PC-3 (cell line): Measurements from ENCODE around the gene C12orf76. TPM values are rescaled to one million over a fixed set of nuclear protein-coding genes. Genes with fewer than 3 reads are reported as not detected.

ENCODE experiments used
- ATAC-seq: fragments of 200-7000 bp; cut with Tn5 transposase; 2 replicates; pipeline ENCODE4 v1.9.1; 2020; ENCODE audit warnings: mild to moderate bottlenecking, moderate library complexity
- BruUV-seq: library from RNA; stranded (reverse); fragments of 400-500 nt; replicated peaks from 2 replicates; lab custom pipeline; 2021; lab: Mats Ljungman, UMichigan
- CTCF ChIA-PET: fragments of 300-600 bp; sonication (Branson Sonifier 250); formaldehyde crosslinking; loops from one replicate; lab custom pipeline; 2022; ENCODE audit warnings: antibody characterized with exemption; lab: Charles Lee
- POLR2A ChIA-PET: fragments of 300-600 bp; sonication (Branson Sonifier 250); formaldehyde crosslinking; loops from one replicate; lab custom pipeline; 2022; ENCODE audit warnings: antibody characterized with exemption; ENCODE audit not compliant: unreplicated experiment; lab: Charles Lee
- DNase-seq: peaks from one replicate; pipeline ENCODE4 v3.0.0-alpha.2; 2015
- H2AFZ ChIP-seq: fragments of 300-600 bp; sonication (generic); 2 replicates; pipeline ENCODE4 v1.6.0; 2016; ENCODE audit warnings: antibody characterized with exemption, low read length
- H3F3A ChIP-seq: fragments of 300-600 bp; sonication (generic); one replicate; pipeline ENCODE4 v1.6.0; 2017; ENCODE audit warnings: antibody characterized with exemption, low read length, control low read depth, mild to moderate bottlenecking; ENCODE audit not compliant: unreplicated experiment
- H3K27ac ChIP-seq: fragments of 300-600 bp; sonication (generic); 2 replicates; pipeline ENCODE4 v1.5.1; 2016; ENCODE audit warnings: mild to moderate bottlenecking, low read length
- H3K27me3 ChIP-seq: fragments of 300-600 bp; sonication (generic); 2 replicates; pipeline ENCODE4 v1.6.1; 2016; ENCODE audit warnings: low read length, mixed read lengths
- H3K36me3 ChIP-seq: fragments of 300-600 bp; sonication (generic); 2 replicates; pipeline ENCODE4 v1.6.1; 2016; ENCODE audit warnings: low read depth, mixed run types, low read length, mixed read lengths
- H3K4me1 ChIP-seq: fragments of 300-600 bp; sonication (generic); 2 replicates; pipeline ENCODE4 v1.5.1; 2016; ENCODE audit warnings: low read length; ENCODE audit not compliant: insufficient read depth
- H3K4me2 ChIP-seq: fragments of 300-600 bp; sonication (generic); 2 replicates; pipeline ENCODE4 v1.6.0; 2016; ENCODE audit warnings: low read length
- H3K4me3 ChIP-seq: fragments of 300-600 bp; sonication (generic); 2 replicates; pipeline ENCODE4 v1.5.1; 2016; ENCODE audit warnings: mild to moderate bottlenecking, low read length, mixed read lengths
- H3K79me2 ChIP-seq: fragments of 300-600 bp; sonication (generic); 2 replicates; pipeline ENCODE4 v1.6.1; 2017; ENCODE audit warnings: low read length, mixed read lengths
- H3K9ac ChIP-seq: fragments of 300-600 bp; sonication (generic); 2 replicates; pipeline ENCODE4 v1.6.0; 2016; ENCODE audit warnings: mild to moderate bottlenecking, low read length
- H3K9me2 ChIP-seq: fragments of 300-600 bp; sonication (generic); replicated peaks from 2 replicates; pipeline ENCODE4 v1.6.1; 2016; ENCODE audit warnings: mixed run types, low read length, mixed read lengths
- H3K9me3 ChIP-seq: fragments of 300-600 bp; sonication (generic); 2 replicates; pipeline ENCODE4 v1.6.1; 2016; ENCODE audit warnings: low read length, mixed read lengths
- H4K20me1 ChIP-seq: fragments of 300-600 bp; sonication (generic); 2 replicates; pipeline ENCODE4 v1.6.1; 2016; ENCODE audit warnings: low read length, mixed read lengths
- EZH2 ChIP-seq: fragments of 300-600 bp; sonication (generic); IDR thresholded peaks from one replicate; pipeline ENCODE4 v1.6.1; 2017; ENCODE audit warnings: antibody characterized with exemption, mild to moderate bottlenecking, low read length; ENCODE audit not compliant: unreplicated experiment
- EZH2phosphoT487 ChIP-seq: fragments of 300-600 bp; sonication (generic); IDR thresholded peaks from 2 replicates; pipeline ENCODE4 v1.6.1; 2018; ENCODE audit warnings: mild to moderate bottlenecking, antibody characterized with exemption, low read length, borderline replicate concordance
- intact Hi-C: fragments of 100-400 bp; cut with micrococcal nuclease; formaldehyde crosslinking; loops from 2 replicates; pipeline ENCODE4 v1.9.0; 2023
- total RNA-seq: library from RNA; depleted of rRNA; stranded (reverse); fragments of >200 nt; gene quantifications from 2 replicates; pipeline ENCODE4 v1.2.3, GENCODE V29; 2014
- TF ChIP-seq, protein P1 (sequence below): fragments of 300-600 bp; sonication (generic); conservative IDR thresholded peaks from 2 replicates; pipeline ENCODE4 v1.5.1; 2017; ENCODE audit warnings: antibody characterized with exemption, low read depth, mild to moderate bottlenecking, low read length

The C12orf76 gene
- total RNA-seq, 1 experiment from 2014 or later = 6.7 TPM

DNA sequence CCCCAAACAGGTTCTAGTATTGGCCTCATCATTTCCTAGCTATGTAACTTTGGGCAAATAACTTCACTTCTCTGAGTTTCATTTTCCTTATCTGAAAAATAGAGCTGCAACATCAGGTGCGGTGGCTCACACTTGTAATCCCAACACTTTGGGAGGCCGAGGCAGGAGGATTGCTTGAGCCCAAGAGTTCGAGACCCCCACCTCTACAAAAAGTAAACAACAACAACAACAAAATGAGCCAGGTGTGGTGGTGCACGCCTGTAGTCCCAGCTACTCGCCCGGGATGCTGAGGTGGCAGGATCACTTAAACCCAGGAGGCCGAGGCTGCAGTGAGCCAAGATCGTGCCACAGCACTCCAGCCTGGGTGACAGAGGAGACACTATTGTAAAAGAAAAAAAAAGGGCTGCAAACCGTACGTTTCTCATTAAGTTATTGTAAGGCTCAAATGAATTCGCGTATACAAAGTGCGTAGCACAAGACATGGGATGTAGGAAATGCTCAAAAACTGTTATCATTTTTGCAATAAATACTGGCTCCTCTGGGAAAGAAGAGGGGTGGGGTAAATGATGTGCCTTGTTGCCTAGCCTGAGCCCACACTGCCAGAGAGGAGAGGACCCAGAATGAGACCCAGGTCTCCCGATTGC is 903 bp downstream of the C12orf76 start:
- no peak overlapping the region for H3K27ac ChIP-seq
- H3K36me3 ChIP-seq = peaks cover under 1% of the 10 kb centered on the region; the same call in 1 of the 2 replicates
- no TSS peak for BruUV-seq
- H3K9me3 ChIP-seq = no peaks in the 10 kb centered on the region
- ATAC-seq (no peak), DNase-seq (no peak)
- H3K4me1 ChIP-seq = peaks cover 17% of the 10 kb centered on the region; the same call in 1 of the 2 replicates
- intact Hi-C loops = loop anchor here (5.0 kb wide), 1 partner anchor 355 kb away; the partner anchor contains the start of gene ANAPC7
- H3K79me2 ChIP-seq = peaks cover 36% of the 10 kb centered on the region
- peak overlapping the region; percentile 92 for H3K4me2 ChIP-seq
- H3K9ac ChIP-seq = peak overlapping the region; percentile 75
- POLR2A ChIA-PET = no interaction called here
- H3K4me3 ChIP-seq = peak overlapping the region; percentile 87
- no peak for TF ChIP-seq EZH2phosphoT487
- no peaks in the 10 kb centered on the region for H3K9me2 ChIP-seq
- CTCF ChIA-PET = no interaction called here
- H3K27me3 ChIP-seq = no peaks in the 10 kb centered on the region
- no peaks in the 10 kb centered on the region for H4K20me1 ChIP-seq
- no peaks in the 10 kb centered on the region for H3F3A ChIP-seq
- H2AFZ ChIP-seq = peak overlapping the region; percentile 82; the same call in 1 of the 2 replicates

DNA sequence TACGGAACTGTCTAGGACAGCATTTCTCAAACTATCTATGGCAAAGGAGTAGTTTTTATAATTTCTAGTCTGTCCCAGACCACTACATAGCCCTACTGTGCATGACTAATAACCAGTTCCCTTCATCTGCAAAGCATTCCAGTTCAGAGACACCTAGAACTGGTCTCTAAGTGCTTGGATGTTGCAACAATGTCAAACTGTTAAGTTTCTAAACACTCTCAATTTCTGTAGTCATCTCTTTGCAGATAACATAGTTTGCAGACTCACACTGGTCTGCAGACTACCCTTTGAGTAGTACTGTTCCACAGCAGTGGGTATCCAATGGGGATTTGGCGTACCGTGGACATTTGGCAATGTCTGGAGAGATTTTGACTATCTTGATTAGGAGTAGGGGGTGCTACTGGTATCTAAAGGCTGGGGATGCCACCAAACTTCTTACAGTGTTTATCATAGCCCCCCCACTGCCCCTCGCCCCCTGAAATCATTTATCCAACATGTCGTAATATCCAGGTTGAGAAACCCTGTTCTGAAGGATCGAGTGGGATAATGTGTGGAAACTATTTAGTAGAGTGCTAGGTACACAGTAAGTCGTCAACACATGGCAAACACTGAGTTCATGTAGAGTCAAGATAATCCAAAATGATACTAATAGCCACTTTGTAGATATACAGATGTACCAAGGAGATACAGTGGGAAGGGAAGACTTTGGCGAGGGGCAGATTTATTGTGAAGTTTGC is 1.7 kb downstream of the C12orf76 start:
- Histone ChIP-seq H3K36me3 (peaks cover 9% of the 10 kb centered on the region), H4K20me1 (no peaks in the 10 kb centered on the region), H2AFZ (no peak overlapping the region), H3K9ac (no peak overlapping the region), H3K4me3 (peak overlapping the region; percentile 87), H3K9me3 (no peaks in the 10 kb centered on the region), H3K27ac (no peak overlapping the region), H3F3A (no peaks in the 10 kb centered on the region), H3K9me2 (no peaks in the 10 kb centered on the region), H3K27me3 (no peaks in the 10 kb centered on the region), H3K4me2 (peak overlapping the region; percentile 92), H3K79me2 (peaks cover 44% of the 10 kb centered on the region), H3K4me1 (peaks cover 17% of the 10 kb centered on the region; the same call in 1 of the 2 replicates)
- DNase-seq (no peak), ATAC-seq (no peak)
- intact Hi-C loops = loop anchor here (5.0 kb wide), 1 partner anchor 356 kb away; the partner anchor contains the start of gene ANAPC7
- CTCF ChIA-PET = no interaction called here
- TF ChIP-seq EZH2phosphoT487 (no peak), EZH2 (no peak)
- TF ChIP-seq, protein P1, sequence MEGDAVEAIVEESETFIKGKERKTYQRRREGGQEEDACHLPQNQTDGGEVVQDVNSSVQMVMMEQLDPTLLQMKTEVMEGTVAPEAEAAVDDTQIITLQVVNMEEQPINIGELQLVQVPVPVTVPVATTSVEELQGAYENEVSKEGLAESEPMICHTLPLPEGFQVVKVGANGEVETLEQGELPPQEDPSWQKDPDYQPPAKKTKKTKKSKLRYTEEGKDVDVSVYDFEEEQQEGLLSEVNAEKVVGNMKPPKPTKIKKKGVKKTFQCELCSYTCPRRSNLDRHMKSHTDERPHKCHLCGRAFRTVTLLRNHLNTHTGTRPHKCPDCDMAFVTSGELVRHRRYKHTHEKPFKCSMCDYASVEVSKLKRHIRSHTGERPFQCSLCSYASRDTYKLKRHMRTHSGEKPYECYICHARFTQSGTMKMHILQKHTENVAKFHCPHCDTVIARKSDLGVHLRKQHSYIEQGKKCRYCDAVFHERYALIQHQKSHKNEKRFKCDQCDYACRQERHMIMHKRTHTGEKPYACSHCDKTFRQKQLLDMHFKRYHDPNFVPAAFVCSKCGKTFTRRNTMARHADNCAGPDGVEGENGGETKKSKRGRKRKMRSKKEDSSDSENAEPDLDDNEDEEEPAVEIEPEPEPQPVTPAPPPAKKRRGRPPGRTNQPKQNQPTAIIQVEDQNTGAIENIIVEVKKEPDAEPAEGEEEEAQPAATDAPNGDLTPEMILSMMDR = no peak
- POLR2A ChIA-PET = no interaction called here
- BruUV-seq = no TSS peak

DNA sequence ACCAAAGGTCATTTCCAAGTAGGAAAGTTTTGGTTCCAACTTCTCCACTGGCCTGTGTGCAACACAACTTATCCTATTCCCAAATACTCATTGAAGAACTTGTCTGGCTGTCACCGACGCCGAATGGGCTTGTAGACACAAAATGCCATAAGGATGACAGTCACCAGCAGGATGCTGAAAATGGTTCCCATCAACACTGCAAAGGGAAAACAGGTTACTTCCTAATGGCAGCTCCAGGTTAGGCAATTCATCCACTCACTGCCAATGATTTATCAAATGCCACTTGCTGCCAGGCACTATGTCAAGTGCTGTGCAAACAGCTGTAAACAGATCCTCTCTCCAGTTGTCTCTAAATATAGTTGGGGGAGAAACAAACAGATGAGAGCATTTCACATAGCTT is 6.1 kb downstream of the C12orf76 start:
- BruUV-seq = no TSS peak
- no peak for ATAC-seq

More for the DNA sequence above, 6.1 kb downstream of the C12orf76 start:
- Histone ChIP-seq H3K4me2 (no peak overlapping the region), H3K27me3 (no peaks in the 10 kb centered on the region), H3K4me1 (peaks cover 40% of the 10 kb centered on the region), H3K9me3 (no peaks in the 10 kb centered on the region), H2AFZ (no peak overlapping the region), H3K27ac (no peak overlapping the region), H3K36me3 (peaks cover 20% of the 10 kb centered on the region), H3K9ac (no peak overlapping the region), H3K9me2 (no peaks in the 10 kb centered on the region), H3F3A (peaks cover 11% of the 10 kb centered on the region), H4K20me1 (no peaks in the 10 kb centered on the region), H3K4me3 (no peak overlapping the region), H3K79me2 (peaks cover 44% of the 10 kb centered on the region)
- POLR2A ChIA-PET = no interaction called here
- TF ChIP-seq, protein P1 = no peak
- TF ChIP-seq EZH2phosphoT487 (no peak), EZH2 (no peak)
- CTCF ChIA-PET = interaction anchor here (0.7 kb wide), 1 partner anchor 61 kb away, joined by 3 read pairs; no protein-coding TSS in a partner anchor
- DNase-seq = no peak
- intact Hi-C loops = no loop called here
